SU-DHL-6 (cell line): ENCODE data around the gene CYSTM1.

Experiments
- H2AFZ ChIP-seq: fragments of 200-600 bp; sonication (generic); 2 replicates; pipeline ENCODE4 v1.6.1; 2014; ENCODE audit warnings: low read depth, mild to moderate bottlenecking, moderate library complexity, mixed read lengths, antibody characterized with exemption, low read length; ENCODE audit not compliant: severe bottlenecking
- H3F3A ChIP-seq: fragments of 200-600 bp; shearing (Covaris generic); 2 replicates; pipeline ENCODE4 v1.6.0; 2016; ENCODE audit warnings: antibody characterized with exemption, mild to moderate bottlenecking; ENCODE audit not compliant: insufficient read depth
- H3K27ac ChIP-seq: fragments of 200-600 bp; sonication (generic); 2 replicates; pipeline ENCODE4 v1.5.1; 2016; ENCODE audit warnings: low read depth, mild to moderate bottlenecking, low read length, moderate library complexity, mixed read lengths
- H3K27me3 ChIP-seq: fragments of 200-600 bp; sonication (generic), shearing (Covaris generic); 2 replicates; pipeline ENCODE4 v1.6.0; 2014; ENCODE audit warnings: mild to moderate bottlenecking, low read length
- H3K36me3 ChIP-seq: fragments of 200-600 bp; sonication (generic); 2 replicates; pipeline ENCODE4 v1.6.1; 2014; ENCODE audit warnings: mild to moderate bottlenecking, low read length, mixed read lengths
- H3K4me2 ChIP-seq: fragments of 300-600, 200-600 bp; shearing (Covaris generic), sonication (generic); 2 replicates; pipeline ENCODE4 v1.6.0; 2014; ENCODE audit warnings: low read length, low read depth, mild to moderate bottlenecking; ENCODE audit not compliant: poor library complexity, severe bottlenecking
- H3K4me3 ChIP-seq: fragments of 200-600 bp; sonication (generic); 2 replicates; pipeline ENCODE4 v1.5.1; 2014; ENCODE audit warnings: antibody characterized with exemption, low read length, mild to moderate bottlenecking, mixed read lengths; ENCODE audit not compliant: insufficient read depth, poor library complexity, severe bottlenecking
- H3K79me2 ChIP-seq: fragments of 200-600 bp; sonication (generic); 2 replicates; pipeline ENCODE4 v1.6.1; 2014; ENCODE audit warnings: mild to moderate bottlenecking, low read length, moderate library complexity; ENCODE audit not compliant: insufficient read depth
- H3K9ac ChIP-seq: fragments of 200-600 bp; sonication (generic); 2 replicates; pipeline ENCODE4 v1.7.0; 2014; ENCODE audit warnings: mild to moderate bottlenecking, low read length
- H3K9me2 ChIP-seq: fragments of 200-600 bp; sonication (generic); replicated peaks from 2 replicates; pipeline ENCODE4 v1.6.1; 2014; ENCODE audit warnings: low read length; ENCODE audit not compliant: insufficient read depth
- H3K9me3 ChIP-seq: fragments of 200-600 bp; sonication (generic); 2 replicates; pipeline ENCODE4 v1.6.1; 2014; ENCODE audit warnings: low read length, mixed read lengths; ENCODE audit not compliant: insufficient read depth
- H4K20me1 ChIP-seq: fragments of 200-600 bp; sonication (generic); 2 replicates; pipeline ENCODE4 v1.6.1; 2014; ENCODE audit warnings: low read depth, mild to moderate bottlenecking, antibody characterized with exemption, low read length, moderate library complexity, mixed read lengths
- EZH2phosphoT487 ChIP-seq: fragments of 200-600 bp; sonication (generic), shearing (Covaris generic); conservative IDR thresholded peaks from 2 replicates; pipeline ENCODE4 v1.6.1; 2018; ENCODE audit warnings: mild to moderate bottlenecking, antibody characterized with exemption, low read length, moderate library complexity, mixed read lengths
- TF ChIP-seq, protein P1 (sequence below): fragments of 200-600 bp; sonication (generic); IDR thresholded peaks from one replicate; pipeline ENCODE4 v1.5.1; 2017; ENCODE audit warnings: antibody characterized with exemption, mild to moderate bottlenecking, low read length, moderate library complexity; ENCODE audit not compliant: insufficient read depth, poor library complexity, severe bottlenecking

CYSTM1 gene, protein sequence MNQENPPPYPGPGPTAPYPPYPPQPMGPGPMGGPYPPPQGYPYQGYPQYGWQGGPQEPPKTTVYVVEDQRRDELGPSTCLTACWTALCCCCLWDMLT

DNA sequence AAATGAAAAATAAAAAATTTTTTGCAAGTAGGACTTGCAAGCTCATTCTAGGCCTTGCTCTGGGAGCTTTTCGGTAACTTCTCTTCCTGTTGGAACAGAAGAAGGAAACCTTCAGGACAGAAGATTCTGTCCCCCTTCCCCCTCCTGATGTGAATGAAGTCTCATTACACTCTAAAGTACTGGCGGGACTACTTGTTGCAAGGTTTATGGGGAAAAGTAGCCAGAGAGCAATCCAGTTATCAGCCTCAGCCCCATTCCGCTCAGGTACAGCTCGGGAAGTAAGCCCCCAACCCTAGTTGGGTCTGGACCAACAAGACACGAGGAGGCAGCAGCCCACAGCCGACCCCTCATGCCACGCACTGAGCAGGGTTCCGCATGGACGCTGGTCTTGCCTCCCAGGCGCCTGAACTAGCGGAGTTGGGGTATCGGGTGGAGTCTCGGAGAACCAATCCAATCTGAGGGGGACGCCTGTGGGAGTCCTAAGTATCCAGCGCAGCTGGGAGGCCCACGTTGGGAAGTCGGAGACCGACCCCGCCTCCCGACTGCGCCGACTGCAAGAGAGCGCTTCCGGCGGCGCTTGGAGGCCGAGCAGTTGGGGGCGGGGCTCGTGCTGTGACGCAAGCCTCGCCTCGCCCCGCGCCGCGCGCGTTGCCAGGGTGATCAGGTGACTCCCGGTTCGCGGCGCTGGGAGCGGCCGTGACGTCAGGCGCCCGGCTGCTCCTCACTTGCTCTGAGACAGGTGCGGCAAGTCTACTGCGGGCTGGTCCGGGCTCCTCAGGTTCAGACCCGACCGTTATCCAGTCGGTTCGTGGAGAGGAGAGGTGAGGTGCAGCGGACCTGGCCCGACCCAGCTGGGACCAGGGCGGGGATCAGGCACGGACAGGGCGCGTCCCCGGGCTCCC, at the start of gene CYSTM1:
Gene CYSTM1, plus strand, starts transcription at position 724 of the 902 bp plus-strand sequence. CDS start 19,278 bp downstream, outside the sequence.
- Histone ChIP-seq H2AFZ (peak within 1 kb of the TSS; percentile 90), H3K79me2 (no peaks in the 10 kb centered on the region), H3K9me2 (no peaks in the 10 kb centered on the region), H3K36me3 (no peaks in the 10 kb centered on the region), H3K9me3 (no peaks in the 10 kb centered on the region), H3K4me2 (peak within 1 kb of the TSS; percentile 74), H3K4me3 (peak within 1 kb of the TSS; percentile 71), H3K27me3 (no peaks in the 10 kb centered on the region), H4K20me1 (no peaks in the 10 kb centered on the region), H3K9ac (peak within 1 kb of the TSS; percentile 64), H3K27ac (no peak within 1 kb of the TSS), H3F3A (0 out of 2 replicates have a peak, but pooled peaks cover 3% of the 10 kb centered on the region)
- TF ChIP-seq, protein P1, sequence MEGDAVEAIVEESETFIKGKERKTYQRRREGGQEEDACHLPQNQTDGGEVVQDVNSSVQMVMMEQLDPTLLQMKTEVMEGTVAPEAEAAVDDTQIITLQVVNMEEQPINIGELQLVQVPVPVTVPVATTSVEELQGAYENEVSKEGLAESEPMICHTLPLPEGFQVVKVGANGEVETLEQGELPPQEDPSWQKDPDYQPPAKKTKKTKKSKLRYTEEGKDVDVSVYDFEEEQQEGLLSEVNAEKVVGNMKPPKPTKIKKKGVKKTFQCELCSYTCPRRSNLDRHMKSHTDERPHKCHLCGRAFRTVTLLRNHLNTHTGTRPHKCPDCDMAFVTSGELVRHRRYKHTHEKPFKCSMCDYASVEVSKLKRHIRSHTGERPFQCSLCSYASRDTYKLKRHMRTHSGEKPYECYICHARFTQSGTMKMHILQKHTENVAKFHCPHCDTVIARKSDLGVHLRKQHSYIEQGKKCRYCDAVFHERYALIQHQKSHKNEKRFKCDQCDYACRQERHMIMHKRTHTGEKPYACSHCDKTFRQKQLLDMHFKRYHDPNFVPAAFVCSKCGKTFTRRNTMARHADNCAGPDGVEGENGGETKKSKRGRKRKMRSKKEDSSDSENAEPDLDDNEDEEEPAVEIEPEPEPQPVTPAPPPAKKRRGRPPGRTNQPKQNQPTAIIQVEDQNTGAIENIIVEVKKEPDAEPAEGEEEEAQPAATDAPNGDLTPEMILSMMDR = no peak
- no peak for TF ChIP-seq EZH2phosphoT487

DNA sequence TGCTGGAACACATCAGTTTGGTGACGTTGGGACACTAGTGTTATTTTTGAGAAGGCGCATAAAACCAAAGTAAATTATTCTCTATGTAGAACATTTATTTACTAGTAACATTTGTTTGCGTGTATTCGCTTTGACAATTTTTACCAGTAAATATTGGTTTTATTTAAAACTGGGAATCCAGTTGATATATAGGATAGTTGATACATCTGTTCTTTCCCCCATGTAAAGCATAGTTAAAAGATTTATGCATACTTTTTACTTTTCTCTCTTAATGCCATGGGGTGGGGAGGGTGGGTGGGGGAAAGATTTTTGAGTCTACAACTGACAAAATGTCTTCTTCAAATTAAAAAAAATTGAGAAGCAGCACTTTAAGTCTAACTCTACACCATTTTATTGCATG, 49.4 kb upstream of the CYSTM1 start, which contains the start of gene IGIP:
Gene IGIP, plus strand, starts transcription at position 301 of the 400 bp plus-strand sequence. CDS start 2,540 bp downstream, outside the sequence.
- Histone ChIP-seq H3K9me2 (no peaks in the 10 kb centered on the region), H3K4me2 (no peak within 1 kb of the TSS), H3F3A (no peaks in the 10 kb centered on the region), H3K27me3 (no peaks in the 10 kb centered on the region), H3K79me2 (0 out of 2 replicates have a peak, but pooled peaks cover 5% of the 10 kb centered on the region), H3K4me3 (no peak within 1 kb of the TSS), H4K20me1 (peaks cover 19% of the 10 kb centered on the region), H3K36me3 (no peaks in the 10 kb centered on the region), H3K9ac (no peak within 1 kb of the TSS), H3K9me3 (no peaks in the 10 kb centered on the region), H2AFZ (no peak within 1 kb of the TSS), H3K27ac (no peak within 1 kb of the TSS)
- no peak for TF ChIP-seq EZH2phosphoT487
- TF ChIP-seq, protein P1 = no peak

DNA sequence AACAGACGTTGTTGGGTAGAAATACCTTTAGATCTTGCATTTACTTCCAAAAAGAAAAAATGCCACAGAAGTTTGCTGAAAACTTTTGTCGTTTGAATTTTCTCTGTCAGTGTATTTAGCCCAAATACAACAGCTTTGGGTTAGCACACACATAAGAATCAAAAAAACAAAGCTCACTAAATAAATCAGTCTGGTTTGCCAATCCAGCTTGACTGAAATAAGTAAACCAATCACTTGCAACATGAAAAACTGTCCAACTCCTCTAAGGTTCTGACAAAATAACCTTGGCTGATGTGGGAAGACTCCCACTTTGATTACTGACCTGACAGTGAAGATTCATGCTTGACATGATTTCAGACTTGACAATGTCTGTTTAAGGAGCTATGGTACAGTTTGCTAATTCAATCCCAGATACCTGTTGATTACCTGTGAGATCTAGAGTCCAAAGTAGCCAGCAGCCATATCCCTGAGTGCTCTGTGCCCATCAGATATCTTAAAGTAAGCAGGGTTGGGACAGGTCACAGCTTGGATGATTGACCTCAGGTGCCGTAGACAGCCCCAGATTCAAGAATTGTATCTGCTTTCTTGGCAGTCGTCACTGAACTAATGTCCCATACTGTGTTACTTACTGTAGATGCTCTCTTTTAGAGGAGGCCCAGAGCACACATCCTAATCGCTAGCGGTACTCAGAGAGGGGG, 48.5 kb upstream of the CYSTM1 start:
- Histone ChIP-seq H3K4me2 (no peak overlapping the region), H3K4me3 (no peak overlapping the region), H3K9me3 (no peaks in the 10 kb centered on the region), H3K9me2 (no peaks in the 10 kb centered on the region), H2AFZ (no peak overlapping the region), H3F3A (no peaks in the 10 kb centered on the region), H3K27me3 (no peaks in the 10 kb centered on the region), H3K36me3 (no peaks in the 10 kb centered on the region), H3K27ac (no peak overlapping the region), H3K9ac (no peak overlapping the region), H4K20me1 (peaks cover 14% of the 10 kb centered on the region), H3K79me2 (0 out of 2 replicates have a peak, but pooled peaks cover 5% of the 10 kb centered on the region)
- no peak for TF ChIP-seq EZH2phosphoT487
- TF ChIP-seq, protein P1 = no peak
